Measurements from ENCODE around the gene NARS2.

NARS2 gene

DNA sequence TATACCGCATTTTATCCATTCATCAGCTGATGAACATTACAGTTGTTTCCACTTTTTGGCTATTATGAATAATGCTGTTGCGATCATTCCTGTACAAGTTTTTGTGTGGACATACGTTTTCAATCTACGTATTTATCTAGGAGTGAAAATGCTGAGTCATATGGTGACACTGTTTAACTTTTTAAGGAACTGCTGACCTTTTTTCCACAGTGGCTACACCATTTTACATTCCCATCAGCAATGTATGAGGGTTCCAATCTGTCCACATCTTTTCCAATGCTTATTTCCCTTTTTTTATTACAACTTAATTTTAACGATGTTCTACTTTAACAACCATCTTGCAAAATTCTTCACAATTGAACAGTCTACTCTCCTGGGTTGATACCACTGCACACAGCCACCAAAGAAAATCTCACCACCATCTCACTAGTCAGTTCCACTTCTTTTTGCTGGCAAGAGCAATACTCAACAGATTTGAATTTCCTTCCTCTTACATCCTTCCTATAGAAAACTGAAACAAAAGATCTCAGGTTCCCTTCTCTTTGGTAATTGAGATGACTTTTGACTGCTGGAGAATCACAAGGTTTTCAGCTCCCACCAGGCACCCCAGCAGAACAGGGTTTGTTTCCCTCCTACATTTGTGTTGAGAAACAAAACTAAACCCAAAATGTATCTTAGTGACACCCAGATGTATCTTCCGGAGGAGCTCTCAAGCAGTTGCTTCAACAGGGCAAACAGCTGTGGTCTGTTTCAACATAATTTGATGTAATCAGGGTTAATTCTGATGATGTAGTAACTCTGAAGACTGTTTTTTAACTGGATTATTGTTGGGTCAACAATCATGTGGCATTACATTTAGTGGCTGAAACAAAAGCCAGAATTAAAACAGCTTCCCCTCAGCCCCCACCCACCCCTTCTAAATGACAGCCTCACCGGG, 150.1 kb downstream of the NARS2 start:
- DNase-seq (ENCODE audit: low read depth, low spot score), result no peak
- ChIA-PET CTCF (interaction anchor here (1.3 to 1.8 kb wide), 4 partner anchors 9 to 275 kb away, joined by 3 to 6 read pairs (median 5); no protein-coding TSS in a partner anchor), POLR2A (no interaction called here)
- no peak overlapping the region for H3K4me3 ChIP-seq (ENCODE audit: low read depth, low read length)
- no peak for TF ChIP-seq CTCF (IDR thresholded peaks at IDR 0.05; ENCODE audit: insufficient read depth, low read length, missing control alignments)

DNA sequence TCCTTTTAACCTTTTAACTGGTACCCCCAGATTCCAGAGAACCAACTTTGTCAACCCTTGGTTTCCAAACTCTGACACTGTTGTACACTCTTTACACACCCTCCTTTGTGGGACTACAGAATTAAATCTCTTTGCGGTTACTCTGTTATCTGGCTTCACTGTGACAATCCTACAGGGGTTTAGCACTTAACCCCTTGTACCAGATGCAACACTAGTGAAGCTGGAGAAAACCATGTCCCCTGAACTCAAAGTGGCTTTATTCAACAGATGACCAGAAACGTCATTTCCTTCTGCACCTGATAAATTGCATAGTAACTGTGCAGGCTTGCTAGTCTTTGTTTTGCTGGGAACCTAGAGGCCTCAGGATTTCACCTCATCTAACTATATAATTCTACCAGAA, 151.4 kb downstream of the NARS2 start:
- no peak for DNase-seq (ENCODE audit: low read depth, low spot score)
- POLR2A ChIA-PET, result no interaction called here
- CTCF ChIA-PET, result interaction anchor here (0.9 to 3.7 kb wide), 3 partner anchors 7 to 194 kb away, joined by 3 to 30 read pairs (median 8); no protein-coding TSS in a partner anchor
- no peak overlapping the region for H3K4me3 ChIP-seq (ENCODE audit: low read depth, low read length)
- TF ChIP-seq CTCF (IDR thresholded peaks at IDR 0.05; ENCODE audit: insufficient read depth, low read length, missing control alignments), result no peak

DNA sequence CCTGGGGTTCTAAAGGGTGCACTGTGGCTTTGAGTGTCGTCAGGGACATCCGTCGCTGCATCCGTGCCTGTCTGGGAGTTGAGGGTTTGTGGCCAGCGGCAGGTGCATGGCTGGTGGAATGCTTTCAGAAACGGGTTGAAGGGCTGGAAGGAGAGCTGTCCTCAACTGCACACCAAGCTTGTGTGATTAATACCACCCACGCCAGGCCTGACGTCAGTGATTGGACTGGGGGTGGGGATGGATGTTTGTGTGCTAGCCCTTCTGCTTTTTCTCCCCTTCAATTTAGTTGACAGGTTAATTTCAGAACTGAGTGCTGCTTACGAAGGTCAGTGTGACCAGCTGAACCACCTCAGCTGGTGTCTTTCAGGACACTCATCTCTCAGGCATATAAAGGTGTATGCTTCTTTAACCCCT, 153.9 kb downstream of the NARS2 start:
- no peak for TF ChIP-seq CTCF (IDR thresholded peaks at IDR 0.05; ENCODE audit: insufficient read depth, low read length, missing control alignments)
- POLR2A ChIA-PET, result no interaction called here
- no peak overlapping the region for H3K4me3 ChIP-seq (ENCODE audit: low read depth, low read length)
- CTCF ChIA-PET, result interaction anchor here (0.6 to 7.5 kb wide), 11 partner anchors 10 to 288 kb away, joined by 3 to 135 read pairs (median 4); no protein-coding TSS in a partner anchor
- DNase-seq (ENCODE audit: low read depth, low spot score), result peak; percentile 33

DNA sequence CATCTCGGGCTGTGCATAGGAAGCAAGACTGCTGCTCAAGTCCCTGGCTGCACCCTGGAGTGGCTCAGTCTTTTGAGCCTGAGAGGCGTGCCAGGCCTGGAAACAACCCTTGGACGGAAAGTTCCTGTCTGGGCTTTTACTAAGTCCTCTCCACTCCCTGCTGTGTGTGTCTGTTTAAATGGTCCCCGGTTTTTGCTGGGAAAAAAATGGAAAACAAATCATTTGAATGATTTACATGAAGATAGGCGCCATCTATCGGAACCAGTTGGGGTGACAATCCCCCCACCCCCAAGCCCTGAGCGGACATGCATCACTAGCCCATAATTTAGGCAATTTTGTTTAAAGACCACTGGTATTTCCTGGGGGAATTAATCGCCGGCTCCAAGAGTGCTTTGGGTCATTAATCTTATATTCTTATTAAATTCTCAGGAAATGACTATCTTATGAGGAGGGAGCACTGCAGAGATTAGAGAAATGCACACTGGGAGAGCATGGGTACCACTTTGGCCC, 154.4 kb downstream of the NARS2 start:
- POLR2A ChIA-PET, result no interaction called here
- CTCF ChIA-PET, result interaction anchor here (0.7 to 7.5 kb wide), 12 partner anchors 10 to 288 kb away, joined by 3 to 135 read pairs (median 4); no protein-coding TSS in a partner anchor
- TF ChIP-seq CTCF (IDR thresholded peaks at IDR 0.05; ENCODE audit: insufficient read depth, low read length, missing control alignments), result peak; percentile 67
- H3K4me3 ChIP-seq (ENCODE audit: low read depth, low read length), result 0 out of 2 replicates have a peak overlapping the region, but pooled peaks have one; percentile 12
- peak; percentile 73 for DNase-seq (ENCODE audit: low read depth, low spot score)

- ChIA-PET POLR2A (interaction anchor here (0.7 kb wide), 1 partner anchor 231 kb away, joined by 3 read pairs; the partner anchor contains the start of genes KCTD21 and USP35), CTCF (interaction anchor here (0.7 to 7.5 kb wide), 10 partner anchors 10 to 208 kb away, joined by 3 to 135 read pairs (median 6); no protein-coding TSS in a partner anchor)
- DNase-seq (ENCODE audit: low read depth, low spot score), result peak; percentile 97
- H3K4me3 ChIP-seq (ENCODE audit: low read depth, low read length), result no peak overlapping the region
- no peak for TF ChIP-seq CTCF (IDR thresholded peaks at IDR 0.05; ENCODE audit: insufficient read depth, low read length, missing control alignments)
Measured at GRCh38 chr11:78419327-78419726, 155.3 kb downstream of the NARS2 start.

All from AG04449 (cell line).